Left colon (tissue), 2 donors: ENCODE results near the gene NKAIN2. TPM values are rescaled to one million over a fixed set of nuclear protein-coding genes. Genes with fewer than 3 reads are reported as not detected.

ENCODE experiments used
- ATAC-seq: fragments of 200-7000 bp; cut with Tn5 transposase; one replicate; pipeline ENCODE4 v1.9.1; 2020; ENCODE audit warnings: mild to moderate bottlenecking, moderate library complexity
- DNase-seq, 2 donors: peaks; one replicate each; pipeline ENCODE4 v3.0.0-alpha.2; 2020
- intact Hi-C, 2 donors: fragments of 100-400 bp; cut with DNase I in 1 of 2; cut with micrococcal nuclease in 1 of 2; formaldehyde crosslinking; loops; one replicate each; pipeline versions ENCODE4 v1.11.2 to v1.14.0; 2022; cut with DNase I, micrococcal nuclease
- total RNA-seq, 2 donors: library from RNA; stranded (reverse); fragmentation: NEBNext Ultra II Directional; extraction: Animal tissue kit (Norgen Biotek cat#: 25700); gene quantifications; one replicate each; pipeline ENCODE4 v1.2.1, GENCODE V29; 2021
- donor health status: DM: no; HTN: no; CAD: no.
- donor health status: DM: yes; HTN: yes; CAD: no.

Gene NKAIN2
- total RNA-seq, 2 donors from 2014 or later = 0.12 to 0.14 TPM

- ATAC-seq (peak; percentile 24), DNase-seq (no peak)
- intact Hi-C loops = no loop called here
Measured at GRCh38 chr6:124482071-124482491, 678.4 kb downstream of the NKAIN2 start.

GRCh38 chr6:124487623-124488431, 684.2 kb downstream of the NKAIN2 start:
- ATAC-seq (no peak), DNase-seq (no peak)
- intact Hi-C loops = no loop called here

- DNase-seq = no peak
- intact Hi-C loops = no loop called here
- no peak for ATAC-seq
Measured at GRCh38 chr6:124490122-124490521, 686.5 kb downstream of the NKAIN2 start.

- intact Hi-C loops = no loop called here
- ATAC-seq (no peak), DNase-seq (no peak)
Measured at GRCh38 chr6:124493259-124493658, 689.6 kb downstream of the NKAIN2 start.

- intact Hi-C loops = no loop called here
- ATAC-seq (no peak), DNase-seq (no peak)
Measured at GRCh38 chr6:124494956-124495664, 691.4 kb downstream of the NKAIN2 start.

GRCh38 chr6:124495665-124496190, 692.1 kb downstream of the NKAIN2 start:
- intact Hi-C loops = no loop called here
- ATAC-seq (no peak), DNase-seq (no peak)

GRCh38 chr6:124496334-124496733, 692.7 kb downstream of the NKAIN2 start:
- no peak for DNase-seq
- no peak for ATAC-seq
- intact Hi-C loops = no loop called here

DNA sequence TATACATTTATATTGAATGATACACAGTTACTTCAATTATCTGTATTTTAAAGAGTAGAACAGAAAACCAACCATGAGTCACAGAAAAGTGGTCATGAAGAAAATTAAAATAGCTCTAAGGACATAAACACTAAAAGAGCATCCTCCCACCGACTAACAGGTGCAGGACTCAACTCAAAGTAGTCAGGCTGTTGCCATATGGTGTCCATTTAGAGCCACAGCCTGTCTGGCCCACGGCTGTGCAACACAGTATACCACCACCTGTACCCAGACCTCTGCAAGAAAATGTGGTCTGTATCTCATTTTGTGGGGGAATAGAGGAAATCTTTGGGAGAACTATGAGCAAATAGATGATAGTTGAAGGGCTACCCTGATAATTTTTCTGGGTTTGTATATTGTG, 708.8 kb downstream of the NKAIN2 start:
- ATAC-seq = no peak
- intact Hi-C loops = no loop called here
- no peak for DNase-seq

- intact Hi-C loops = no loop called here
- DNase-seq (no peak), ATAC-seq (no peak)
Measured at GRCh38 chr6:124517339-124517738, 713.7 kb downstream of the NKAIN2 start.

GRCh38 chr6:124520514-124520913, 716.8 kb downstream of the NKAIN2 start:
- intact Hi-C loops = no loop called here
- DNase-seq (no peak), ATAC-seq (no peak)

- intact Hi-C loops = no loop called here
- DNase-seq = no peak
- ATAC-seq = no peak
Measured at GRCh38 chr6:124522335-124522734, 718.7 kb downstream of the NKAIN2 start.

DNA sequence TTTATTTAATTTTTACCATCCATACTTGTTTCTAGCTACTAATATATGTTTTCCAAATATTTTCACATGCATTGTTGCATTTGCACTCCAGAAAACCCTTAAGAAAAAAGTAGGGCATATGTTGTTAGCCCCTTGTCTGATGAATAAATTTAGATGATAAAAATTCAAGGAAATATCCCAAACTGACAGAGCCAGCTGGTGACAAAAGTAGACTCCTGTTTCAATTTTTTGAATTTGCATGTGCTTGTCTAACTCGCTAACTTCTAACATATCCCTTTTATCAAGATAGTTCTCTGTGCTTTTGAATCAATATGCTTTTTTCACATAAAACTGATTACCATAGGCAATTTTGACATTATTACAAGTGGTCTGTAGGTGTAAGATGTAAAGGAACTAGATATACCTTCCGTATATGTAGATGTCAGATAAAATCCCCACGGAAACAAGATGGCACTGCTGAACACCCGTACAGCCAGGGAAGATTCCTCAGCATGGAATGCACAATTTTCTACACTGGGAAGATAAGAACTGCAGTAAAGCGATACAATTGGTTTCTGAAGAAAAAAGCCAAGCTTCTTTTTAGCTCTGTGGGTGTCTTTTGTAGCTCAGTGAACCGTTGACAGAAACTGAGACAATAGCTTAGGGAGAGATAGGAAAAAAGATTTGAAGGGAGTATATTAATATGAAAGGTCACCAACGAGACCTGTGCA, 721.0 kb downstream of the NKAIN2 start:
- intact Hi-C loops = no loop called here
- ATAC-seq = no peak
- no peak for DNase-seq

DNA sequence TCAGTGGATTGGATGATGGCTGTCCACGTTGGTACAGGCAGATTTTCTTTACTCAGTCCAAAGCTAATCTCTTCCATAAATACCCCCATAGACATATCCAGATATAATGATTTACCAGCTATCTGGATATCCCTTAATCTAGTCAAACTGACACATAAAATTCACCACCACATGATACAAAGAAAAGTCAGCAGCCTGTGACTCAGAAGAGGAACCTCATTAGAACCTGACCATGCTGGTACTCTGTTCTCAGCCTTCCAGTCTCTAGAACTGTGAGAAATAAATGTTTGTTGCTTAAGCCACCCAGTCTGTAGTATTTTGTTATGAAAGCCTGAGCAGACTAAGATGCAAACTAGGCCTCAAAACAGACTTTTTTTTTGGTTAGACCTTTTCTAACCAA, 727.3 kb downstream of the NKAIN2 start:
- DNase-seq (no peak), ATAC-seq (no peak)
- intact Hi-C loops = no loop called here

DNA sequence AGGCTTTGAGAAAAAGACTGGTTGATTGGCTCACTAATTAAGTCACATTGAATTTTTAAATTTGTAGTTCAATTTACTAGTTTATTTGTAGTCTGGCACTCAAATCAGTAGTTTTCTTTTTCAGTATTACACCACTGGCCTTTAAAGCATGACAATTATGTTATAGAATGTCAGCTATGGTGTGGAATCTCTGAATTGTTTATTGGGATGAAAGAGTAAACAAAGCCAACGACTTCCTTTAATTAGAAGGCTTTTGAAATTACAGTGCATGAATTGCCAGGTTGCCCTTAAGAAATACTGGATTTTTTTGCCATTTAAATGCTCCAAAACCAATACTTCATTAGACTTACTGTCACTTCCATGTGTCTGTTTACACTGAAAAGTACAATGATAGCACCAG, 731.6 kb downstream of the NKAIN2 start:
- intact Hi-C loops = no loop called here
- DNase-seq (no peak), ATAC-seq (no peak)

DNA sequence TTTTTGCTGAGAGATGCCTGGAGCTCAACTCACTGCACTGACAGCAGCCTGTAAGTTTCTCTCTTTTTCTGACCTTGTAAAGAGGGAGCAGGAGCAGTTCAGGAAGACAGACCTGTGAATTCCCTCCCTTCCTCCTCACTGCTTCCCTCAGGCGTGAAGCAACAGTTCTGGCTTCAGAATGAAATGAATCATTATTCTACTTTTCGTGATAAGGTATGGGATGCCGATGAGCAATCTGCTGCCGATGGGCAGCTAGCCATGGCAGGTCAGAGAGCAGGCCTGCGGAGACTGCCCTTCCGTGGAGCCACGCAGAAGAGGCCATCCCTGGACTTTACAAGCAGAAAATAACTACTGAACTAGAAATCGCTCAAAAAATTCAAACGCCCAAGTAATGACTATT, 732.1 kb downstream of the NKAIN2 start:
- ATAC-seq (no peak), DNase-seq (no peak)
- intact Hi-C loops = no loop called here

DNA sequence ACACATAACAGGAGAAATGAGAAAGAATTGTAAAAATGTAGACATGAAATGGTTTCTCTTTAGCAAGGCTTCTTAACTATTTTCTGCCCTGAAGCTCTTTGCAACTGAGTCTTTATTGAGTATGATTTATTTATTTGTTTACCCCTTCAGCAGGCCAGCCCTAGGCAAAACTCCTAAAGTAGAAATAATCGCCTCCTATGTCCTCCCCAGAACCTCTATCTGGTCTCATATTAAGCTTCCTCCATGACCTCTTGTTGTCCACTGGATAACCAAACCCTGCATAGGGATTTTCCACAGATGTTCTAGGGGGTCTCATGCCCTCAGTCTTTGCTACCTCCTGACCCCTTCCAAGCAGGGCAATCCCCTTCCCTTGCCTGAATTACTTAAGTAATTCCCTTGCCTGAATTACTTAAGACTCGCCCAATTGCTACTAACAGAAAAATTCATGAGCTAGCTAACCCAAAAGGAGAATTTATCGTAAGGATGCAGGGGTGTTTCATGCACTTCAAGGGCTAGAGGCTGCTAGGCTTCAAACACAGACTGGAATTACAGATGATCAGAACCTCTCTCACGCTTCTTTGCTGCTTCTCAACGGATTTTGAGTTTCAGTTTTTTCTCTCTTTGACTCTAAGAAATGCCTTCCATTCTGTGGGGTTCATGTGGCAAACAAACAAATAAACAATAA, 732.6 kb downstream of the NKAIN2 start:
- DNase-seq (no peak), ATAC-seq (no peak)
- intact Hi-C loops = no loop called here

GRCh38 chr6:124536842-124537191, 733.2 kb downstream of the NKAIN2 start:
- no peak for DNase-seq
- no peak for ATAC-seq
- intact Hi-C loops = no loop called here

GRCh38 chr6:124539096-124539495, 735.4 kb downstream of the NKAIN2 start:
- intact Hi-C loops = no loop called here
- ATAC-seq (no peak), DNase-seq (no peak)

- DNase-seq (no peak), ATAC-seq (no peak)
- intact Hi-C loops = no loop called here
Measured at GRCh38 chr6:124541573-124541972, 737.9 kb downstream of the NKAIN2 start.
